ENCODE measurements around the gene ELAC2.

ELAC2 gene

DNA sequence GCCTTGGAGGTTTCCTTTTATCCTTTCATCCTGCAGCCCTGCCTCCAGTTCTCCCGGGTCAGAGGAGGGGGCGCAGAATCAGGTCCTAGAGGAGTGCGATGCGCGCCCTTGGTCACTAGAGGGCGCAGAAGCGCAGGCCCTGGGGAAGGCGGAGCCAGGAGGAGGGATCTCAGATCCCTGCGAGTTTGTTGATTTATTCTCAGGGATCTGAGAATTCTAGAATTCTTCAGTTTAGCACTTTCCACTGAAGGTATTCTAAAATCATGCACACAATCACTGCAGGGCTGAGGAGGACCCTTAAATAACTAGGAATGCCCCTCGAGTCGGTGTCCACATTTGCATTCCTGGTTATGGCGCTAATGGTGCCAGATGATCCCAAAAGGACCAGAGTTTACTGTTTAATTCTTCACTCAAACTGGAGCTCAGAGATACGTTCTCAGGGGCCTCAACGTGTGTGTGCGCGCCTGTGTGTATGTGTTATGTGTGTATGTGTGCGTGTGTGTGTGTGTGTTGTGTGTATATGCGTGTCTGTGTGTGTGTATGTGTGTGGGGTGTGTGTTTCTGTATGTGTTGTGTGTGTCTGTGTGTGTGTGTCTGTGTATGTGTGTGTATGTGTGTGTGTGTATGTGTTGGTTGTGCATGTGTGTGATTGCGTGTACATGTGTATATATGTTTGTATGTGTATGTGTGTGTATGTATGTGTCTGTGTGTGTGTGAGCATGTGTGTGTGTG lies 6.9 kb upstream of the ELAC2 start:
- ChIA-PET CTCF (interaction anchor here (0.6 to 7.6 kb wide), 7 partner anchors 6 to 1440 kb away, joined by 3 to 127 read pairs (median 4); no protein-coding TSS in a partner anchor), POLR2A (no interaction called here)
- TF ChIP-seq, protein P1, sequence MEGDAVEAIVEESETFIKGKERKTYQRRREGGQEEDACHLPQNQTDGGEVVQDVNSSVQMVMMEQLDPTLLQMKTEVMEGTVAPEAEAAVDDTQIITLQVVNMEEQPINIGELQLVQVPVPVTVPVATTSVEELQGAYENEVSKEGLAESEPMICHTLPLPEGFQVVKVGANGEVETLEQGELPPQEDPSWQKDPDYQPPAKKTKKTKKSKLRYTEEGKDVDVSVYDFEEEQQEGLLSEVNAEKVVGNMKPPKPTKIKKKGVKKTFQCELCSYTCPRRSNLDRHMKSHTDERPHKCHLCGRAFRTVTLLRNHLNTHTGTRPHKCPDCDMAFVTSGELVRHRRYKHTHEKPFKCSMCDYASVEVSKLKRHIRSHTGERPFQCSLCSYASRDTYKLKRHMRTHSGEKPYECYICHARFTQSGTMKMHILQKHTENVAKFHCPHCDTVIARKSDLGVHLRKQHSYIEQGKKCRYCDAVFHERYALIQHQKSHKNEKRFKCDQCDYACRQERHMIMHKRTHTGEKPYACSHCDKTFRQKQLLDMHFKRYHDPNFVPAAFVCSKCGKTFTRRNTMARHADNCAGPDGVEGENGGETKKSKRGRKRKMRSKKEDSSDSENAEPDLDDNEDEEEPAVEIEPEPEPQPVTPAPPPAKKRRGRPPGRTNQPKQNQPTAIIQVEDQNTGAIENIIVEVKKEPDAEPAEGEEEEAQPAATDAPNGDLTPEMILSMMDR (IDR thresholded peaks at IDR 0.05; ENCODE audit: insufficient read depth, low read length, missing control alignments): peak; percentile 96
- no peak for DNase-seq (ENCODE audit: low read depth, low spot score)
- peak overlapping the region; percentile 13; the same call in 1 of the 2 replicates for H3K4me3 ChIP-seq (ENCODE audit: low read depth, low read length)

DNA sequence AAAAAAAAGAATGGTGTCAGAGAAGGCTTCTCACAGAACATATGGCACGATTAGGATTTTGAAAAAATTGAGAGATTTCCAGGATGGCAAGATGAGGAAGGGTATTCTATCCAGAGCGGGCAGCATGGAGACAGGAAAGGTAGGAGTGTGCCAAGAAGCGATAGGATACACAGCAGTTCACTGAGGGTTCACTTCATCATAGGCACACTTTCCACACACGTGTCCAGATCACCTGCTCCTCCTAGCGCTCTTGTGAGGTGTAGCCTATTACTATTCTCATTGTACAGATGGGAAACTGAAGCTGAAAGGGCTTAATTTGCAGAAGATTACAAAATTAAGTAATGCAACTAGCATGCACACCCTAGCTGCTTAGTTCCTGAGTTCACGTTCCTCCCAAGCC lies 6.2 kb upstream of the ELAC2 start:
- TF ChIP-seq, protein P1 (IDR thresholded peaks at IDR 0.05; ENCODE audit: insufficient read depth, low read length, missing control alignments): no peak
- ChIA-PET POLR2A (no interaction called here), CTCF (interaction anchor here (0.9 to 7.6 kb wide), 5 partner anchors 6 to 405 kb away, joined by 3 to 127 read pairs (median 4); no protein-coding TSS in a partner anchor)
- H3K4me3 ChIP-seq (ENCODE audit: low read depth, low read length): no peak overlapping the region
- no peak for DNase-seq (ENCODE audit: low read depth, low spot score)

DNA sequence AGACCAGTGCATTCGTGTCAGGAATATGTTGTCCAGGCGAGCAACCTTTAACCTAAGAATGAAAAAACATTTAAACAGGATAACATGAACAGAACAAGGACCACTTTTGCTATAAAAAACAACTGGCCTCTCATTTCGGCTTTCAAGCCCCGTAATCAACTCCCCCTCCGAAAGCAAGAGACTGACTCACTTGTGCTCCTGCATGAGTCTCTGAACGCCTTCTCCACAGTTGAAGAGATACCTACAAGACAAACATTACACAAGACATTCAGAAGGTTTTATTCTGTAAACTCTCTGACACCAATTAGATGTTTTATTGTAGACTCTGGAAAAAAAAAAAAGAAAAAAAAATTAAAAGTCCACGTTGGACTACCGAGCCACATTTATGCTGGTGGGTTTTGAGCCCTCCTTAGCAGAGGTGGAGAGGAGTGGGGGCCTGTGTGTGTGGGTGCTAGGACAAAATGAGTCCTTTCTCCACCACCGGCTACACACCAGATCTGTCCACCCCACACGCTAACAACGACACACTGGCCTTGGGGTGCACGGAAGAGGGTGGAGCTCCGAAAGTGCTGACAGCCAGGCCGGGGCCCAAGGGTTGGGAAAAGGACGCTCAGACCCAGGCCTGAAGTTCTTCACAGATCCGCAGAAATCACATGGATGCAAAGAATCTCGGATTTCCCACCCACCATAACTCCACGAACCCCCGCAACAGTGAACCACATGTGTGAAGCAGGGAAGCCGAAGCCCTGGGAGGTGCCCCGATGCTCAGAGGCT lies 759 bp downstream of the ELAC2 start:
- peak overlapping the region; percentile 82 for H3K4me3 ChIP-seq (ENCODE audit: low read depth, low read length)
- ChIA-PET CTCF (interaction anchor here (1.4 to 9.6 kb wide), 3 partner anchors 13 to 14 kb away, joined by 5 to 127 read pairs (median 73); no protein-coding TSS in a partner anchor), POLR2A (interaction anchor here (0.6 to 0.9 kb wide), 2 partner anchors 412 to 1020 kb away, joined by 4 to 5 read pairs; partner anchors contain the start of gene ZNF18)
- TF ChIP-seq, protein P1 (IDR thresholded peaks at IDR 0.05; ENCODE audit: insufficient read depth, low read length, missing control alignments): no peak
- no peak for DNase-seq (ENCODE audit: low read depth, low spot score)

DNA sequence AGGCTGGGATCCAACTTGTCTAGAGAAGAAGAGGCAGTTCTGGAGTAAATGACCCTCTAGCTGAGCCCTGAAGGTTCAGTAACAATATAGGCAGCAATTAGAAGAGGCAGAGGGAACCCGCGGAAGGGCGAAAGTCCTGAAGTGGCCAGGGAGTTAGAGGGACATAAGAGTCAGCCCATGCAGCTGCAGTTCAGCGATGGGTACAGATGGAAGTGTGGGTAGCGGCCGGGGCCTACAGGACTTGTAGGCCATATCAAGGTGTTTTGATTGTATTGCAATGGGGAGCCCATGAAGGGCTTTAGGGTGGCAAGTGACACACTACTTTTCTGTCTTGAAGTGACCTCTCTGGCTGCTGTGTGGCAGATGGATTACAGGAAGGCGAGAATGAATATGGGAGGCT lies 3.0 kb downstream of the ELAC2 start:
- DNase-seq (ENCODE audit: low read depth, low spot score): no peak
- TF ChIP-seq, protein P1 (IDR thresholded peaks at IDR 0.05; ENCODE audit: insufficient read depth, low read length, missing control alignments): no peak
- ChIA-PET CTCF (interaction anchor here (1.4 to 9.6 kb wide), 4 partner anchors 9 to 347 kb away, joined by 4 to 73 read pairs (median 6); no protein-coding TSS in a partner anchor), POLR2A (no interaction called here)
- no peak overlapping the region for H3K4me3 ChIP-seq (ENCODE audit: low read depth, low read length)

DNA sequence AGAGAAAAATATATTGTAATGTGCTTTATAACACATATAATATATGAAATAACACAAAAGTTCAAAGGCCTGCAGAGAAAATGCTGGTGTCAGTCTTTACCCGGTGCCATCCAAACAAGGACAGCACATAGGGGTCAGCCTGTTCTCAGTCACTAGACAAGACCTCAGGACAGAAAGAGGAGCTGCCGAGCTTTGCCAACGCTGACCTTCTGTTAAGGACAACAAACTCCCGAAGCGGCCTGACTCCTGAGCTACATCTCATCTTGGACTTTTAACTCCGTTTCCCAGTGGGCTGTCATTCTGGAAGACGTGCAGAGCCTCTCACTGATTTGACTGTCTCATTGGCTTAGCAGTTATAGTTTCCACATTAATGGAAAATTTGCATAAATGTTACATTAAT lies 6.9 kb downstream of the ELAC2 start:
- no peak for DNase-seq (ENCODE audit: low read depth, low spot score)
- H3K4me3 ChIP-seq (ENCODE audit: low read depth, low read length): no peak overlapping the region
- TF ChIP-seq, protein P1 (IDR thresholded peaks at IDR 0.05; ENCODE audit: insufficient read depth, low read length, missing control alignments): no peak
- ChIA-PET CTCF (interaction anchor here (9.6 kb wide), 1 partner anchor 7 kb away, joined by 73 read pairs; no protein-coding TSS in a partner anchor), POLR2A (no interaction called here)

DNA sequence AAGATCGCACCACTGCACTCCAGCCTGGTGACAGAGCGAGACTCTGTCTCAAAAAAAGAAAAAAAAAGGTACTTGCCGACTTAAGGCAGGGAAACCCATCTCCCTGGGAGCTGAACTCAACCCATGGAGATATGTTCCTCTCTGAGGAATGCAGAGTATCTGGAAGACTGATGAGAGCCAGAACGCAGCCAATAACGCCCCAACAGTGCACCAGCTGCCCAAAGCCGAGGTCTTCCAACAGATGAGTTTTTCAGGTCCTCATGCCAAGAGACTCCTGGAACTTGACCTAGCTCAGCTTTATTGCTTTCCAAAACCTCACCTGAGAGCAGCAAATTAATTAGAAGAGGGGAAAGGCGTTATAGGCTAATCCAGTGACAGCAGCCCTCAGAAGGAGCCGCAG lies 9.4 kb downstream of the ELAC2 start:
- CTCF ChIA-PET: interaction anchor here (3.0 kb wide), 1 partner anchor 828 kb away, joined by 9 read pairs; no protein-coding TSS in a partner anchor
- DNase-seq (ENCODE audit: low read depth, low spot score): no peak
- no peak overlapping the region for H3K4me3 ChIP-seq (ENCODE audit: low read depth, low read length)
- TF ChIP-seq, protein P1 (IDR thresholded peaks at IDR 0.05; ENCODE audit: insufficient read depth, low read length, missing control alignments): no peak
- POLR2A ChIA-PET: interaction anchor here (1.7 kb wide), 1 partner anchor 10 kb away, joined by 5 read pairs; the partner anchor contains the start of gene ELAC2

Data from AG04449 (cell line).